GM21717 (cell line): ENCODE data around the gene SLC13A1.
A peak's percentile ranks its signal among the peaks of the same experiment; 100 is the strongest.

Experiments
- ATAC-seq: cut with Tn5 transposase; IDR thresholded peaks from one replicate; pipeline ENCODE4 v1.9.1; 2021; ENCODE audit warnings: mild to moderate bottlenecking, moderate library complexity; ENCODE audit not compliant: unreplicated experiment

SLC13A1 gene

DNA sequence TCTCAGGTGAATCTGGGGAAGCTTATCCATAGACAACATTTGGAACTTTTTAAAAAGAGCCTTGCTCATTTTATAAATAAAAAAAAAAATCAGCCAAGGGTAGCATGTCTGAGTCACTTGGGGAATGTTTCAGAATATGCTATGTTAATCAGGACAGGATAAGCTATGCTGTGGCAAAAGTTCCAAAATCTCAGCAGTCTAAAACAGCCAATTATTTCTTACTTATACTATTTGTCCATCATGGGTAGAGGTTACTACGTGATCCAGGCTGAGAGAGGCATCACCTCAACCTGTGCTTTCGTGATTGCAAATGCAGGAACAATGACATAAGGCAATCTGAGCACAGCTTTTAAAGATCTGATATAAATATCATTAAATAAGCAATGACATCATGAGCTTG is 6.5 kb downstream of the SLC13A1 start:
- no peak for ATAC-seq

DNA sequence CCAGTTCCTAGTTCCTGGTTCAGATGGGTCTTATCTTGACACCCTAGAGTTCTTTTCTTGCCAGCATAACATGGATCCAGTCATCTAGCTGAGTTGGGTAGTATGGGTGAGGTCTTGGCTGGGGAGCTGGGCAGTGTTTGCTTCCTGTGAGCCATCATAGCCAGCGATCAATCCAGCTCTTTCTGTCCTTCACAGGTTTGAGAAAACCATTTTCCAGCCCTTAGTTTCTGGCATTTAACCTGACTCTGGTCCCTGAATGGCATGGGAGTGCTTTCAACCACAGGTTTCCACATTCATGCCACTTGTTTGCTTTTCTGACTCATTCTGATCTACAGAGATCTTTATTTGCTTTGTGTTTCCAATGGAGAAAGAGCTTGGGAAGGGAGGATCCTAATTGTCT is 8.6 kb downstream of the SLC13A1 start:
- no peak for ATAC-seq

DNA sequence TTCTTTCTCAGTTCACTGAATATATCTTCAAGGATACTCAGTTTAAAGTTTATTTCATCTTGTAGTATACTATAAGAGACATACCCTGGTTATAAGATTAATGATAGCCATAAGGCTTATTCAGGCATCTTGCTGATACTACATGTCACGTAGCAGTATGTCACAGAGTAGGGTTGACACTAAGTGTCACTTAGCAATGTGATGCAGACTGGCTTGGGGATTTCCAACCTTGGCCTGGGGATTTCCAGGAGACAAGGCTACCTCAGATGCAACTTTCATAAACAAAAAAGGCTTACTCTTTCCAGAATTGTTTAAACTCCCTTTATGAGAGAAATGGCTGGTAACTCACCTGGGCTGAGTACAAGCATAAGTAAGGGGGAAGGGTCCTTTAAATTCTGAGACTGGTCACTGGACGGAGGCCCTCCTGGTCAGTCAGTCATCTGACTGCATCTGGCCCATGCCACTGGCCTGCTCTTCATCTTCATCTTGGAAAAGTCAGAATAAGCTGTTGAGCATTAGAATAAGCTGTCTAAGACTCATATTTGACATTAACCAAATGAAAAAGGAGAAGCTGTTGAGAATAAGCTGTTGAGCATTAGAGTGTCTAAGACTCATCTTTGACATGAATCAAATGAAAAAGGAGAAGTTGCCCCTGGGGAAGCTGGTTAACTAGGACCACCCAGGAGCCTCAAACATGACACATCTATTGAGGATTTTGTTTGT is 9.5 kb downstream of the SLC13A1 start:
- peak; percentile 93 for ATAC-seq

DNA sequence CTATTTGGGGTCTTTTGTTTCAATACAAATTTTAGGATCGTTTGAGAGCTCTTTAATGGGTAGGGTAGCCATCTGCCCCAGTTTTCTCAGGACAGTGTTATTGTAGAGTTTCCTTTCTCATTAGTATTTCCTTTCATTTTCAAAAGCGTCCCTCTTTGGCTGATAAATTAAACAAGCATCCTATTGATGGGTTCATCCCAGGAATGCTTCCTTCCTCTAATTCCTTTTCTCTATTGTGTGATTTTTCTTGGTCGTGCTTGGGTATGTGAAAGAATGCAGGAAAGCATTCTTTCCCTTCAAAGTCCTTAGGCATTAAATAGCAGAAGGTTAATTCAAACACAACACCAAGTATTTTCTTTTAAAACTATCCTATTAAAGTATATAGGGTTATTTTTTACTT is 14.0 kb downstream of the SLC13A1 start:
- ATAC-seq: no peak

DNA sequence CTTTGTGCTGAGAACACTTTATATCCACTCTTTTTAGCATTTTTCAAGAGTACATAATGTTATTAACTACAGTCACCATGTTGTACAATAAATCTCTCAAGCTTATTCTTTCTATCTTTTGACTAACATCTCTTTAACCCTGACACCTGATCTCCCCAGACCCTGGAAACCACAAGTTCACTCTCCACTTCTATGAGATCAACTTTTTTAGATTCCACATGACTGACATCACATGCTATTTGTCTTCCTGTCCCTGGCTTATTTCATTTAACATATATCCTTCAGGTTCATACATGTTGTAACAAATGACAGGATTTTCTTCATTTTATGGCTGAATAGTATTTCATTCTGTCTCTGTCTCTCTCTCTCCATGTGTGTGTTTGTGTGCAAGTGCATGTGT is 15.5 kb downstream of the SLC13A1 start:
- no peak for ATAC-seq

DNA sequence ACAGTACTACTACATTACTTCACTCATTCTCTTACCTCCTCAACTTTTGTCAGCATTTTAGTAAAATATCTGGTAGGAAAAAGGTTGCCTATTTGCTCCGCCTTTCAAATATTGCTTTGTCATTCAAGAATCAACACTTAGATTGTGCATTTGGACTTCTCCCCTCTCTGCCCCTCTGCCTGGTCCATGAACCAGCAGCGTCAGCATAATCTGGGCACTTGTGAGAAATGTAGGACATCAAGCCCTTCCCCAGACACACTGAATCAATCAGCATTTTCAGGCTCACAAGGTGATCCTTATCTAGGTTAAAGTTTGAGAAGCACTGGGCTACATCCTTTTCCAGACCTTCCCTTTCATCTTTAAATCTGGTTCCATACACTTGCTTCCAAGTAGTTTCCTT is 16.3 kb downstream of the SLC13A1 start:
- no peak for ATAC-seq

DNA sequence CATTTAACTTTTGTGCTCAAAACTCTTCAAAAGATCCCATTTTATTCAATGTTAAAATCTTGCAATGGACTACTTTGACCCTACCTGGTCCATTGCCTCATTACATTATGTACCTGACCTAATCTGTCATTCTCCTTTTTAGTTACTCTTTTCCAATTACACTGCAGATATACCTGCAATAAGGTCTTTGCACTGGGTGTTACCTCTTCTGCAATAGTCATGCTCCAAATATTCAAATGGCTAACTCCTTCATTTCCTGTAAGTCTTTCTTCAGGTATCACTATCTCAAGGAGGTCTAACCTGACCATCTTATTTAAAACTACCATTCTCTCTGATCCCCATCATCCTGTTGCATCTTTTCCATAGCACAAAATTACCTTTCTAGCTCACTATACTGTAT is 22.3 kb downstream of the SLC13A1 start:
- no peak for ATAC-seq

DNA sequence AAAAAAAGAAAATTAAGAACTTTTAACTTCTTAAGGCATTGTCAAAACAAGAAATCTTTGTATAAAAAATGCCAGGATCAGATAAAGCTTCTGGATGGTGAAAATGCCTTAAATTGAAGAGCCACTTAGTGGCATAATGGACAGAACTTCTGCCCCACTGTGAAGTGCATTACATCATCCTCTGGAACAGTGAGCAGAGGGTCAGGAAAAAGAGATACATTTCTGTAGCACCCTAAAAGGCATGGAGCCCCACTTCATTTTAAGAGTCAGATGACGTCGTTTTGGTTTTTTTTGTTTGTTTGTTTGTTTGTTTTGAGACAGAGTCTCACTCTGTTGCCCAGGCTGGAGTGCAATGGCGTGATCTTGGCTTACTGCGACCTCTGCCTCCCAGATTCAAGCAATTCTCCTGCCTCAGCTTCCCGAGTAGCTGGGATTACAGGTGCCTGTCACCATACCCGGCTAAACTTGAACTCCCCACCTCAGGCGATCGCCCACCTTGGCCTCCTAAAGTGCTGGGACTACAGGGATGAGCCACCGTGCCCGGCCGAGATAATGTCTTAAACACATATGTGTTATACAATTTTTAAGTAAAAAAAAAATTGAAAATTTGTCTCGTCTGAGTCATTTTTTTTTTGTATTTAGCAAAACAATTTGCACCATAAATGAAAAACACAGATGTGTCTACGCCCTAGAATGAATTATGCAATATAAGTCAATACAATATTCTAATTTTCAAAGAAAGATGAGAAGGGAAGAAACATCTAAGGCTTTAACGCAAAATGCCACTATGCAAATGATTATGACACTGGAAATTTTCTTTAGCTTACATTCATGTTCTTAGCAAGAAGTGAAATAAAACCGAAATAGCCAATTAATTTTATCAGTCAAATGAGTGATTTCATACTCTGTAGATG is 29.2 kb downstream of the SLC13A1 start:
- no peak for ATAC-seq

DNA sequence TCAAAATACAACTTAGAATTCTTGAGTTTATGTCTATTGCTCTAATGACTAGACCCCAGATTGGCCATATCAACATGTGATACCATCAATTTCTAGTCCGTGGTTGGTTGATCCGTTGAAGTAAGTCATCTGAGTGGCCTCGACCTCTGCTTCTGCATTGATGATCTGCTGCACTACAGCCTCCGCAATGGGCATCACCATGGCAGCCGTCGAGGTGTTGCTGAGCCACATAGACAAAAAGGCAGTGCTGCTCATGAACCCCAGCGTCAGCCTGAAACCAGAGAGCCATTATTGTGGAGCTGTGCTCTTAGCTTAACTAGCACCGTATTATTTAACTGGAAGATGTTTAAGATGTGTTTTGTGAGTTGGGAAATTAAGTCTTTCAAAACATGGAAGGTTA is 30.7 kb downstream of the SLC13A1 start:
- no peak for ATAC-seq

DNA sequence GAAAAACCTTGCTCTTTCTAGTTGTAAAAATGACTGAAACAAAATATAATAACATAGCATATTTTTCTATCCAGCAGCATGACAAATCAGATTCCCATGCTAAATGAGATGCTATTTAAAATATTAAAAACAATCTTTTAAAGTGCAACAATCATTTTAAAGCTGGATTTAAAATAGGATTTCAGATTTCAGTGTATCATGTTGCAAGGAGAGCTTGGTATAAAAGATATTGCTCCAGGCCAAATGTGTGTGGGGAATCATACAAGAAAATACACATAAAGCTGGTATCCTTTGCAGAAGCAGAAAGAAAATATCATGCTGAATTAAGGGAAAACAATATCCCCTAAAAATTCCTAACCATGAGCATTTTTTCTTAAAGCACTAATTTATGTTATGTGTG is 42.2 kb downstream of the SLC13A1 start:
- ATAC-seq: no peak

DNA sequence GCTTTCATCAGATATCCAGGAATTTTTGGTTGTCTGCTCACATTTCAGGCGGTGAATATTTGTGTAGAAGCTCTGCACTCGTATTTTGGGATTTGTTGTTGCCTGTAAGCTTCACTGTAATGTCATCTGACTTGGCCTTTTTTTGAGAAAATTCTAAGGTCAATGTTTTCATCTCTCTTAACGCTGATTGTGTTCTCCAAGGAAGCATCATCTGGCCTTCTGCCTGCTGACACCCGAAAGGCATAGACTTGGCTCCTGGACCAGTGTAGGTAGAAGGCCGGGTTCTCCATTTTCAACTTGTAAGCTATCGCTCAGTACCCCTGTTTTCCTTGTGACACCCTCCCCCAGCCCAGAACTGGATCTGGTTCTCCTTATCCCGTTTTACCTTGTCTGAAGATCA is 44.2 kb downstream of the SLC13A1 start:
- ATAC-seq: no peak

DNA sequence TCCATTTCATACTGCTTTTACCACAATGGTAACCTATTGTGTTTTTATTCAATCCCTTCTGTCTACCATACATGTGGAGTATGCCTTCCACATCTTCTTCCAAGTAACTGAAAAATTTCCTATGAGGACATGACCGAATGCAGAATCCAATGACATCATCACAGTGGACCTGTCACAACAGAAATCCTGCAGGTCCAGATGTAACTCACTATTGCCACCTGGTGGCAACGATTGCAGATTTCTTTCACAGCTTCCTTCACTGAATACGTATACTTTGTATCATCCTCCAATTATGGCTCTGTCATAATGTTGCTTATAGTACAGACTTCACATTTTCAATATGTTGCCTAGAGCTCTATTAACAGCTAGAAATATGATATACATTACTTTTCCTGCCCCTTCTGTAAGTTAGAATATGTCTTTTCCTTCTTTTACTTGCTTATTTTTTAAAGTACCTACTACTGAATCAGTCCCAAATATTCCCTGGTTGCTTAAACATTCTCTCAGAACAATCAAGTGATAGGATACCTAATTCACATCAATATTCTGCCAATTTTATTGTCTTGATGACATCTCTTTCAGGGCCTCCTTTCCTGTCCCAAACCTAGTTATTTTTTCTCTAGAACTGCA is 45.4 kb downstream of the SLC13A1 start:
- peak; percentile 96 for ATAC-seq

DNA sequence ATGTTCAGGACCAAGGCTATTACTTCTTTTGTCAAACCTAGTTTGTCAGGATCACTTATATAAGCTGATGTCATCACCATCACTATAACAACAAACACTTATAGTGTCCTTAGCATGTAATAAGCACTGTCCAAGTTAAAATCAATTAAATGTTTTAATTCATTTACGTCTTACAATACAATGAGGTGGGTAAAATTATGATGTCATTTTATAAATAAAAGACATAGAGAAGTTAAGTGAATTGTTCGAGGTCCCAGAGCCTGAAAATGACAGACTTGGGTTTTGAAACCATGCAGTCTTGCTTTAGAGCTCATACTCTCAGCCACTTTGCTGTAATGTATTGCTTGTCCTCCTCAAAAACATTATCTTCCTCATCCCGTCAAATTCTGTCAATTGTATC is 48.3 kb downstream of the SLC13A1 start:
- no peak for ATAC-seq

DNA sequence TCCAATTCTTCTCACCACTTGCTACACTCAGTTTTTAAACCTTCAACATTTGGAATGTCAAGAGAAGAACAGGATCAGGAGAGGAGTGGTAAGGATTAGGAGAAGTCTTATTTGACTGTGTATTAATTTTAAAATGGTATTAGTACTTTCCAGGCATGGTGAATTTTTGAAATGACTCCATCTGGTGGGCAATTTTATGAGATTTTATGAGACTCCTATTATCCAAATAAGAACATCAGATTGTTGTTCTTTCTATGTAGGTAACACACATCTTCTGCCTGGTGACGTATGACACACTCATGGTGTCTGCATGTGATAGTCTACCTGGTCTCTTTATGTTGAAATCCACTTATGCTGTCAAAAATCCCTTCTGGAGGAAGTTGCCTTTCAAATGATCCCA is 51.0 kb downstream of the SLC13A1 start:
- no peak for ATAC-seq

DNA sequence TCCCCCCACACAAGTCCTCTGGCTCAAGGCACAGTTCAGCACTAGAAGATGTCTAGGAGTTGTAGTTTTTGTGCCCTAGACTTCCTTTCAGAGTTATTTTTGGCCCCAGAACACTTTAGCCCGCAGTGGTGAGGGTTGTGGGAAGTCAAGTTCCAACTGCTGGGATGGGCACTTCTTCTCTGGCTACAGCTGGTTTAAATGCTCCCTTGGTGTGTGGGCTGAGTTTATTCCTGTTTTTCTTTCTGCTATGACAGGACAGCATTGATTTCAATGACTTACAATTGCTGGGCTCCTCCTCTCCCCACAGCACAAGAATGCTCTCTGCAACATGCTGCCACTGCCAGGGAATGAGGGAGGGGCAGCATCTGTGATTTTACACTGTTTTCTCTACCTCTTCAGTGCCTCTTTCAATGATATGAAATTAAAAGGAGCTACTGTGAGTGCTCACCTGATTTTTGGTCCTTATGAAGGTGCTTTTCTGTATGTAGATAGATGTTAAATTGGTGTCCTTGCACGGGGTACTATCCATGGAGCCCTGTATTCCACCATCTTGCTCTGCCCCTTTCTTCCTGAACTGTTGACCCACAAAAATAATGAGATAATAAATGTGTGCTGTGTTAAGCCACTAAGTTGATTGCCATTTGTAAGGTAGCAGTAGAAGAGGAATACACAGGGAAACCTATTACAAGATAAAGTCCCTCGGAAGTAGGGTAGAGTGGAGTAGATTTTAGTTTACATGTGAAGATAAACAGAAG is 56.3 kb downstream of the SLC13A1 start:
- ATAC-seq: no peak

DNA sequence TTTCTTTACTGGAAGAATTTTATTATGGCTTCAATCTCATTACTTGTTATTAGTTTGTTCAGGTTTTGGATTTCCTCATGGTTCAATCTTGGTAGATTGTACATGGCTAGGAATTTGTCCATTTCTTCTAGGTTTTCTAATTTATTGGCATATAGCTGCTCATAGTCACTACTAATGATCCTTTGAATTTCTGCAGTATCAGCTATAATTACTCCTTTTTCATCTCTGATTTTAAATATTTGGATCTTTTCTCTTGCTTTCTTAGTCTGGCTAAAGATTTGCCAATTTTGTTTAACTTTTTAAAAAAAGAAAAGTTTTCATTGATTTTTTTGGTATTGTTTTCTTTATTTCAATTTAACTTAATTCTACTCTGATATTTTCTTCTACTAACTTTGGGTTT is 59.2 kb downstream of the SLC13A1 start:
- no peak for ATAC-seq

DNA sequence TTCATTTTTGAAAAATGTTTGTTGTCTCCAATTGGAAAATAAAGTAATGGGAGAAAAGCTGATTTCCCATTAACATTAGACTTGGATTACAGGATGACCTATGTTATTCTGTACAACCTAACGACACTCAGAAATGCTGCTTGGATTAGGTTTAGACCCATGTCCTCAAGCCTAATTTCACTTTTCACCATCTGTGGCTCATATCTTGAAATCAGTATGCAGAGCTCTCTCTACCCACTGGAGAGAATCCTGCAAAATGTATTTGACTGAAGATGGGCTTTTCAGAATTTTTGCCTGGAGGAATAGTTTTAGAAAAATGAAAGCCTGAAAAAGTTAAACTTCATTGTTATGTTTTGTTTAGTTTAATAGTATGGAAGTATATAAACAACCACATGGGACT is 63.8 kb downstream of the SLC13A1 start:
- no peak for ATAC-seq

DNA sequence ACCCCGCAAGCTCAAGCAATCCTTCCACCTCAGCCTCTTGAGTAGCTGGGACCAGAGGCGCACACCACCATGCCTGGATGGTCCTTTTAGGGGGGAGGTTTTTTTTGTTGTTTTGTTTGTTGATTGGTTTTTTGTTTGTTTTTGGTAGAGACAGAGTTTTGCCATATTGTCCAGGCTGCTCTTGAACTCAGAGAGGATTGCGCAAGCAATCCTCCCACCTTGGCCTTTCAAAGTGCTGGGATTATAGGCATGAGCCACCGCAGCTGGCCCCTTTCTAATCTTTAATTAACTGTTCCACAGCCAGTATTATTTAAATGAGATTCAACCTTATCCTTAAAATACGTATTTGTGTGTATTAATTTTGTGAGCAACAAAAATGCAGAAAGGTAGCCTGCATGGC is 65.8 kb downstream of the SLC13A1 start:
- ATAC-seq: no peak

DNA sequence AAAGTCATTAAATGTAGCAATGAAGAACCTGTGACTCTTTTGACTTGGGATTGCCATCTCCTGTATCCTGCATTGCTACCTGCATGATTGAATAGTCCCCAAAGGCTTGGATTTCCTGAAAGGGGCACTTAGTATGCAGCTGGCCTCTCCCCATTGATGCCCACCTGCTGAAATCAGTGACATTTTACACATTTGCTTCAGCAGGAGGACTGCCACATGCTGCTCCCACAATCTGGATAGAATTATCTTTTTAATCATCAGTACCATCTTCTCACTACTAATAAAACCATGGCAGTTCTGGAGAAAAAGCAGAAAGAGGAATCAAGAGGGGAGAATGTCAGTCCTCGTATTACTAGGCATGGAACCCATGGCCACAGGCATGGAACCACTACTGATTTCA is 67.8 kb downstream of the SLC13A1 start:
- ATAC-seq: no peak

DNA sequence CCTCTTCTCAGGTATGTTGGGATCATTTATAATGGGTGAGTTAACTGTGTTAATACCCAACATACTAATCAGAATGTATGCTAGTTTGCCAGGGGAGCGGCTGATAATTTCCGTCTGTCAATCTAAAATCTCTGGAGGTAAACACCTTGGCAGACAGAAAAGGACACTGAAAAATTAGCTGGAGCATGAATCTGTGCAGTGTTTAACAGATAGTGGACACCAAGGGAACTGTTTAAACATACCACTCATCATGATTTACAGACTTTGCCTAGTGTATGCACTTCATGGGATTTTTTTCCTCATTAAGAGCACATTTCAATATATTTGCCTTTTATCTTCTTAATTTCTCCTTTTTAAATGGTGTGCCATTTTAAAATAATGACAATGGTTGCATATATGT is 68.2 kb downstream of the SLC13A1 start:
- no peak for ATAC-seq

DNA sequence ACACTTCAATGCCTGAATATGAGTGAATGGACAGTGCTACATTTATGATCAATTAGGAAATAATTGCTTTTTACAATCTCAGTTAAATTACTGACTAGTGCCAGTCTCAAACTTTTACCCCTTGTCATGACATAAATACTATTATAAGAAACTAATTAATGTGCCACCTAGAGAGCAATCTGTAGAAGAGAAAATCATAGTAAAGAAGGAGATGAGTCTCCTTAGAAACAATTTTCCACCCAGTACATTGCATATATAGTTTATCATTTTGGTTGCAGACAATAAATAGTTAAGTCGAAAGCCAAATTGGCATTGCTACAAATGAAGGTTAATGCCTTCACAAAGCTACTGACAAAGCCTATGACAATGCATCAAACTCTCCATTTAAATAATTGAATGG is 68.6 kb downstream of the SLC13A1 start:
- no peak for ATAC-seq
